ENCODE measurements around the gene UPK3A. TPM values are rescaled to one million over a fixed set of nuclear protein-coding genes. Genes with fewer than 3 reads are reported as not detected.
"Not testable (repeated sequence)": the region's sequence is repeated elsewhere in the genome, so short reads cannot be mapped to it uniquely, and the experiment has no call there.

UPK3A gene
- total RNA-seq, 1 donor from 2014 or later: 2.0 TPM

GRCh38 chr22:45246060-45246985, 38.4 kb upstream of the UPK3A start:
- H3K4me3 ChIP-seq (ENCODE audit: low read depth, low read length): peak overlapping the region; percentile 22
- peak; percentile 99 for DNase-seq (ENCODE audit: low read depth)
- no peak for TF ChIP-seq CTCF (conservative IDR thresholded peaks at IDR 0.05; ENCODE audit: low read depth, low read length)

GRCh38 chr22:45248832-45249561, 35.8 kb upstream of the UPK3A start:
- no peak for DNase-seq (ENCODE audit: low read depth)
- TF ChIP-seq CTCF (conservative IDR thresholded peaks at IDR 0.05; ENCODE audit: low read depth, low read length): no peak
- no peak overlapping the region for H3K4me3 ChIP-seq (ENCODE audit: low read depth, low read length)

GRCh38 chr22:45251825-45252224, 32.9 kb upstream of the UPK3A start:
- no peak for DNase-seq (ENCODE audit: low read depth)
- no peak overlapping the region for H3K4me3 ChIP-seq (ENCODE audit: low read depth, low read length)
- no peak for TF ChIP-seq CTCF (conservative IDR thresholded peaks at IDR 0.05; ENCODE audit: low read depth, low read length)

- no peak overlapping the region for H3K4me3 ChIP-seq (ENCODE audit: low read depth, low read length)
- no peak for DNase-seq (ENCODE audit: low read depth)
- no peak for TF ChIP-seq CTCF (conservative IDR thresholded peaks at IDR 0.05; ENCODE audit: low read depth, low read length)
Observed at GRCh38 chr22:45253039-45253641, 31.6 kb upstream of the UPK3A start.

DNA sequence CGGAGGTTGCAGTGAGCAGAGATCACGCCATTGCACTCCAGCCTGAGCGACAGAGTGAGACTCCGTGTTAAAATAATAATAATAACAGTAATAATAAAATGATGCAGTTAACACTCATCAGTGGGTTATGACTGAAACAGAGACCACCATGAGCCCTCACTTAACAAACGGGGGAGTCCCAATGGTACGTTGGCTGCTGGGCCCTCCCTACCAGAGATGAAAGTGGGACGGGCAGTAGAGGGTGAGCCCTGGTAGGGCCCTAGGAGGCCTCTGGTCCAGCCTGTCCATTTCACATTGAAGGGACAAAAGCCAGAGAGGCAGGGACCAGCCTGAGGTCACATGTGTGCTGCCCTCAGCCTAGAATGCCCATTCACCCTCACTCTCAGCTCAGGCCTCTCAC, 30.4 kb upstream of the UPK3A start:
- no peak overlapping the region for H3K4me3 ChIP-seq (ENCODE audit: low read depth, low read length)
- no peak for TF ChIP-seq CTCF (conservative IDR thresholded peaks at IDR 0.05; ENCODE audit: low read depth, low read length)
- no peak for DNase-seq (ENCODE audit: low read depth)

DNA sequence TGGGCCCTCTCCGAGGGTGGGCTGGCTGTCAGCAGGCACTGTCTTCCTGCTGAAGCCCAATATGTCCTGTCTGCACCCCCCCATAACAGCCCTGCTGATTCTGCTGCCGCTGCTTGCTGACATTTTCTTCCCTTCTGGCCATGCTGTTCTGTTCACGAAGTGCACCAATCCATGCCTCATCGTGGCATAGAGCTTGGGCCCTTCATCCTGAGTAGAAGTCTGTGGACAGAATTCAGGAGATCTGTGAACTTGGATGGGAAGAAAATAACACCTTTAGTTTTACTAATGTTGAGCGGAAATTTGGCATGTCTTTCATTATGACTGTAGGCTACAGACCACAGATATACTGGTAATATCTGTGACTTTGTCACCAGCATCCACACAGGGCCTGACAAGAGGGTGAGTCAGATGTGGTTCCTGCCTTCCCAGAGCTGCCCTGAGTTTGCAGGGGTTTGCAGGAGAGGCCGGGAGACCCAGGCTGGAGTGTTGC, 29.9 kb upstream of the UPK3A start:
- DNase-seq (ENCODE audit: low read depth): no peak
- TF ChIP-seq CTCF (conservative IDR thresholded peaks at IDR 0.05; ENCODE audit: low read depth, low read length): no peak
- H3K4me3 ChIP-seq (ENCODE audit: low read depth, low read length): no peak overlapping the region

GRCh38 chr22:45257941-45258340, 26.8 kb upstream of the UPK3A start:
- not testable (repeated sequence) for H3K4me3 ChIP-seq (ENCODE audit: low read depth, low read length); DNase-seq (ENCODE audit: low read depth)
